Stomach (tissue), 9 donors: Measurements from ENCODE around the gene ITGA7. TPM values are rescaled to one million over a fixed set of nuclear protein-coding genes. Genes with fewer than 3 reads are reported as not detected.

Experiments used
- DNase-seq, 2 donors: peaks; one replicate each; pipeline versions ENCODE4 v3.0.0 to v3.0.0-alpha.2; 2013 to 2019
- H3K27ac ChIP-seq, 5 donors: fragments of 200-600 bp in 4 of 5; sonication (generic) in 4 of 5; one replicate each; pipeline ENCODE4 v1.5.1; 2013 to 2019; ENCODE audit warnings: mild to moderate bottlenecking in 1 of 5, moderate library complexity in 1 of 5
- H3K27me3 ChIP-seq, 3 donors: fragments of 200-600 bp; sonication (generic); one replicate each; pipeline ENCODE4 v1.5.1; 2017 to 2019; ENCODE audit warnings: mixed run types in 1 of 3
- H3K36me3 ChIP-seq, 4 donors: fragments of 200-600 bp; sonication (generic); 1 replicate in 3 of 4; 2 replicates in 1 of 4; pipeline ENCODE4 v1.5.1; 2016 to 2019
- H3K4me1 ChIP-seq, 4 donors: fragments of 200-600 bp; sonication (generic); one replicate each; pipeline ENCODE4 v1.5.1; 2016 to 2019
- H3K4me3 ChIP-seq, 4 donors: fragments of 200-600 bp; sonication (generic) in 3 of 4; one replicate each; pipeline ENCODE4 v1.5.1; 2016 to 2019; ENCODE audit warnings: mild to moderate bottlenecking in 1 of 4
- H3K9me3 ChIP-seq, 4 donors: fragments of 200-600 bp; sonication (generic); one replicate each; pipeline ENCODE4 v1.5.1; 2016 to 2019
- CTCF ChIP-seq, 7 experiments: fragments of 450-650 bp in 4 of 7; fragments of 200-600 bp in 3 of 7; sonication (generic) in 3 of 7; IDR thresholded peaks; one replicate each; pipeline ENCODE4 v1.5.1; 2016 to 2019; ENCODE audit warnings: antibody characterized with exemption in 7 of 7, control low read depth in 2 of 7, mild to moderate bottlenecking in 1 of 7
- EP300 ChIP-seq: sonication (generic); formaldehyde crosslinking; IDR thresholded peaks from one replicate; pipeline ENCODE4 v1.6.1; 2017; ENCODE audit warnings: antibody characterized with exemption
- POLR2A ChIP-seq, 4 donors: fragments of 450-650 bp; IDR thresholded peaks; one replicate each; pipeline ENCODE4 v1.6.1; 2016; ENCODE audit warnings: antibody characterized with exemption in 4 of 4, control low read depth in 2 of 4, mild to moderate bottlenecking in 1 of 4, moderate library complexity in 1 of 4
- POLR2AphosphoS5 ChIP-seq, 3 donors: sonication (generic); formaldehyde crosslinking; IDR thresholded peaks; one replicate each; pipeline ENCODE4 v1.6.1; 2016; ENCODE audit warnings: antibody characterized with exemption in 3 of 3
- WGBS, 5 donors: extraction: QIAGEN DNeasy Blood & Tissue Kit in 3 of 5; methylation state at CpG; one replicate each; pipeline versions ENCODE4 v1.1.5 to v1.1.7; 2013 to 2018; 5-methylcytosine and 5-hydroxymethylcytosine counted together
- intact Hi-C: fragments of 100-400 bp; cut with DNase I; formaldehyde crosslinking; loops from one replicate; pipeline ENCODE4 v1.15.1; 2023; ENCODE audit warnings: low total_unique reads
- polyA plus RNA-seq, 3 donors: library from polyadenylated mRNA; stranded (reverse); fragments of 200-250 nt; gene quantifications; one replicate each; pipeline ENCODE4 v1.2.3, GENCODE V29; 2013
- total RNA-seq, 5 donors: library from RNA; depleted of rRNA; stranded (reverse); fragments of >200 nt; gene quantifications; one replicate each; pipeline versions ENCODE4 v1.1.0 to v1.2.3, GENCODE V29; 2014 to 2016
- donor health status: healthy with polysubstance abuse.
- donor health status: Bipolar disorder and iron deficiency.
- donor health status: healthy.

Gene ITGA7
- total and polyA plus RNA-seq, 8 donors: 3.5 to 188 (median 46.3) TPM

- Histone ChIP-seq H3K4me3 (no peak overlapping the region), H3K27ac (no peak overlapping the region), H3K9me3 (no peaks in the 10 kb centered on the region), H3K4me1 (peaks cover 0 to 4% (median 0%) of the 10 kb centered on the region in 4 donors), H3K27me3 (no peaks in the 10 kb centered on the region), H3K36me3 (no peaks in the 10 kb centered on the region)
- intact Hi-C loops: no loop called here
- DNase-seq: no peak
- WGBS, 5 donors: 61 to 82% (median 63%) methylated on average over 6 of the region's 6 CpGs
- TF ChIP-seq EP300 (no peak), POLR2A (IDR thresholded peaks at IDR 0.05) (no peak), POLR2AphosphoS5 (IDR thresholded peaks at IDR 0.05) (no peak), CTCF (IDR thresholded peaks at IDR 0.05) (no peak)
These were observed 49.5 kb downstream of the ITGA7 start for GRCh38 chr12:55658212-55658611.

GRCh38 chr12:55657212-55657611 is 50.5 kb downstream of the ITGA7 start:
- H3K9me3 ChIP-seq: no peaks in the 10 kb centered on the region
- no peak for DNase-seq
- TF ChIP-seq POLR2A (IDR thresholded peaks at IDR 0.05): no peak
- TF ChIP-seq POLR2AphosphoS5 (IDR thresholded peaks at IDR 0.05): no peak
- no peak for TF ChIP-seq EP300
- no peak for TF ChIP-seq CTCF (IDR thresholded peaks at IDR 0.05)
- H3K4me3 ChIP-seq: no peak overlapping the region
- peaks cover 0 to 4% (median 0%) of the 10 kb centered on the region in 4 donors for H3K4me1 ChIP-seq
- no peak overlapping the region for H3K27ac ChIP-seq
- intact Hi-C loops: no loop called here
- no peaks in the 10 kb centered on the region for H3K27me3 ChIP-seq
- WGBS, 5 donors: 62 to 89% (median 75%) methylated on average over 4 of the region's 4 CpGs
- H3K36me3 ChIP-seq: no peaks in the 10 kb centered on the region

- no peak for TF ChIP-seq CTCF (IDR thresholded peaks at IDR 0.05)
- TF ChIP-seq POLR2AphosphoS5 (IDR thresholded peaks at IDR 0.05): no peak
- TF ChIP-seq POLR2A (IDR thresholded peaks at IDR 0.05): no peak
- no peak for TF ChIP-seq EP300
- Histone ChIP-seq H3K4me3 (no peak overlapping the region), H3K27ac (no peak overlapping the region), H3K9me3 (no peaks in the 10 kb centered on the region), H3K36me3 (no peaks in the 10 kb centered on the region), H3K27me3 (peaks cover 0 to 5% (median 0%) of the 10 kb centered on the region in 3 donors), H3K4me1 (peaks cover 0 to 11% (median 0%) of the 10 kb centered on the region in 4 donors)
- no peak for DNase-seq
- intact Hi-C loops: no loop called here
- 85 to 94% (median 89%) methylated on average over 17 of the region's 17 CpGs for WGBS, 5 donors
These were observed 53.0 kb downstream of the ITGA7 start for GRCh38 chr12:55654511-55655214.

GRCh38 chr12:55653031-55653430 is 54.7 kb downstream of the ITGA7 start:
- Histone ChIP-seq H3K36me3 (no peaks in the 10 kb centered on the region), H3K4me1 (peaks cover 0 to 11% (median 0%) of the 10 kb centered on the region in 4 donors), H3K27ac (no peak overlapping the region), H3K9me3 (no peaks in the 10 kb centered on the region), H3K4me3 (no peak overlapping the region), H3K27me3 (peaks cover 0 to 5% (median 0%) of the 10 kb centered on the region in 3 donors)
- 45 to 54% (median 49%) methylated on average over 3 of the region's 3 CpGs for WGBS, 5 donors
- intact Hi-C loops: no loop called here
- no peak for DNase-seq
- TF ChIP-seq POLR2A (IDR thresholded peaks at IDR 0.05) (no peak), EP300 (no peak), CTCF (IDR thresholded peaks at IDR 0.05) (no peak), POLR2AphosphoS5 (IDR thresholded peaks at IDR 0.05) (no peak)
